Smooth muscle cell of trachea (primary cell): ENCODE data around the gene PIH1D1. TPM values are rescaled to one million over a fixed set of nuclear protein-coding genes. Genes with fewer than 3 reads are reported as not detected.

Source experiments
- total RNA-seq: library from RNA; depleted of rRNA; stranded (reverse); fragments of >200 nt; gene quantifications from 2 replicates; pipeline ENCODE4 v1.2.1, GENCODE V29; 2014

The PIH1D1 gene
- total RNA-seq: 103 and 145 TPM in 2 replicates

GRCh38 chr19:49451430-49452181 lies at the start of gene PIH1D1:
TSS of gene PIH1D1 (minus strand) at chr19:49451814. CDS start at chr19:49451574, 240 bp downstream.

GRCh38 chr19:49487277-49488045 lies 35.8 kb upstream of the PIH1D1 start, which contains the start of gene RPL13A:
TSS of gene RPL13A (plus strand) at chr19:49487608. CDS start at chr19:49487630, 22 bp downstream.

GRCh38 chr19:49473868-49474541 lies 22.4 kb upstream of the PIH1D1 start, which contains the start of gene FLT3LG:
TSS of gene FLT3LG (plus strand) at chr19:49474215. CDS start at chr19:49474640, 425 bp downstream.

GRCh38 chr19:49453013-49453756 lies 1.6 kb upstream of the PIH1D1 start, which contains the start of gene ALDH16A1:
TSS of gene ALDH16A1 (plus strand) at chr19:49453225. CDS start at chr19:49453332, 107 bp downstream.

GRCh38 chr19:49441210-49441959 lies 10.2 kb downstream of the PIH1D1 start, which contains the start of gene SLC17A7:
TSS of gene SLC17A7 (minus strand) at chr19:49441527. CDS start at chr19:49441379, 148 bp downstream.

GRCh38 chr19:49425178-49425577 lies 26.4 kb downstream of the PIH1D1 start, which contains the start of gene GFY:
TSS of gene GFY (plus strand) at chr19:49425388. CDS start at chr19:49426431, 1,043 bp downstream.

GRCh38 chr19:49423071-49423984 lies 28.3 kb downstream of the PIH1D1 start, which contains the start of gene PTH2:
TSS of gene PTH2 (minus strand) at chr19:49423441. CDS start at chr19:49423339, 102 bp downstream.

Other genes with a start within 250 kb of the PIH1D1 start
- 0.66 TPM in 1 of 2 replicates, not detected in the other for gene SLC6A16, start 126.6 kb downstream of the PIH1D1 start, total RNA-seq
- gene CD37, start 116.4 kb downstream of the PIH1D1 start, total RNA-seq: not detected in 2 replicates
- gene TEAD2, start 89.4 kb downstream of the PIH1D1 start, total RNA-seq: 18.8 and 24.3 TPM in 2 replicates
- 0.44 TPM in 1 of 2 replicates, not detected in the other for gene DKKL1, start 87.9 kb downstream of the PIH1D1 start, total RNA-seq
- gene KASH5, start 63.6 kb downstream of the PIH1D1 start, total RNA-seq: 0.17 TPM in 1 of 2 replicates, not detected in the other
- gene PTH2, start 28.4 kb downstream of the PIH1D1 start, total RNA-seq: not detected in 2 replicates
- not detected in 2 replicates for gene GFY, start 26.4 kb downstream of the PIH1D1 start, total RNA-seq
- 0.15 and 0.33 TPM in 2 replicates for gene SLC17A7, start 10.3 kb downstream of the PIH1D1 start, total RNA-seq
- 16.5 and 33.7 TPM in 2 replicates for gene ALDH16A1, start 1.4 kb upstream of the PIH1D1 start, total RNA-seq
- 3.6 and 7.9 TPM in 2 replicates for gene FLT3LG, start 22.4 kb upstream of the PIH1D1 start, total RNA-seq
- gene RPL13A, start 35.8 kb upstream of the PIH1D1 start, total RNA-seq: 2,428 and 4,431 TPM in 2 replicates
- 2,449 and 2,469 TPM in 2 replicates for gene RPS11, start 44.6 kb upstream of the PIH1D1 start, total RNA-seq
- 37.2 and 105 TPM in 2 replicates for gene FCGRT, start 60.8 kb upstream of the PIH1D1 start, total RNA-seq
- 228 and 362 TPM in 2 replicates for gene RCN3, start 76.2 kb upstream of the PIH1D1 start, total RNA-seq
- 48.5 and 71.3 TPM in 2 replicates for gene NOSIP, start 128.7 kb upstream of the PIH1D1 start, total RNA-seq
- 0.29 and 1.2 TPM in 2 replicates for gene PRRG2, start 129.5 kb upstream of the PIH1D1 start, total RNA-seq
- gene PRR12, start 139.4 kb upstream of the PIH1D1 start, total RNA-seq: 3.8 and 4.5 TPM in 2 replicates
- gene RRAS, start 188.3 kb upstream of the PIH1D1 start, total RNA-seq: 46.0 and 96.3 TPM in 2 replicates
- gene SCAF1, start 190.4 kb upstream of the PIH1D1 start, total RNA-seq: 26.6 and 30.6 TPM in 2 replicates
- gene IRF3, start 214.0 kb upstream of the PIH1D1 start, total RNA-seq: 33.3 and 69.5 TPM in 2 replicates
- gene BCL2L12, start 214.1 kb upstream of the PIH1D1 start, total RNA-seq: 4.8 and 5.5 TPM in 2 replicates
- 224 and 304 TPM in 2 replicates for gene PRMT1, start 225.5 kb upstream of the PIH1D1 start, total RNA-seq
- 0.44 and 0.83 TPM in 2 replicates for gene ADM5, start 237.8 kb upstream of the PIH1D1 start, total RNA-seq
- 29.7 and 37.5 TPM in 2 replicates for gene CPT1C, start 239.3 kb upstream of the PIH1D1 start, total RNA-seq